GM19099 (cell line): ENCODE measurements around the gene SLC6A14.

Experiments
- POLR2A ChIP-seq: IDR thresholded peaks from 3 replicates; pipeline ENCODE4 v1.6.1; 2011; ENCODE audit warnings: low read depth; ENCODE audit not compliant: insufficient read length; ENCODE audit errors: extremely low read depth

The SLC6A14 gene

GRCh38 chrX:116436358-116436816 lies at the start of gene SLC6A14:
TSS of gene SLC6A14 (plus strand) at chrX:116436606. CDS start at chrX:116436710, 104 bp downstream.
- TF ChIP-seq POLR2A = no peak

- no peak for TF ChIP-seq POLR2A
Measured at GRCh38 chrX:116395752-116396151, 40.7 kb upstream of the SLC6A14 start.

- TF ChIP-seq POLR2A = no peak
Measured at GRCh38 chrX:116399681-116400080, 36.7 kb upstream of the SLC6A14 start.

GRCh38 chrX:116409219-116409618 lies 27.2 kb upstream of the SLC6A14 start:
- no peak for TF ChIP-seq POLR2A

GRCh38 chrX:116413273-116413672 lies 23.1 kb upstream of the SLC6A14 start:
- TF ChIP-seq POLR2A = no peak

GRCh38 chrX:116417214-116417613 lies 19.2 kb upstream of the SLC6A14 start:
- no peak for TF ChIP-seq POLR2A

GRCh38 chrX:116417968-116418367 lies 18.4 kb upstream of the SLC6A14 start:
- no peak for TF ChIP-seq POLR2A

- no peak for TF ChIP-seq POLR2A
Measured at GRCh38 chrX:116427978-116428377, 8.4 kb upstream of the SLC6A14 start.

GRCh38 chrX:116435597-116435996 lies 809 bp upstream of the SLC6A14 start:
- no peak for TF ChIP-seq POLR2A

- no peak for TF ChIP-seq POLR2A
Measured at GRCh38 chrX:116449156-116449555, 12.8 kb downstream of the SLC6A14 start.

- no peak for TF ChIP-seq POLR2A
Measured at GRCh38 chrX:116462822-116463221, 26.4 kb downstream of the SLC6A14 start, which contains the start of gene CT83. TSS of gene CT83 (minus strand) at chrX:116462976. CDS start at chrX:116462856, 120 bp downstream.

- TF ChIP-seq POLR2A = no peak
Measured at GRCh38 chrX:116480059-116480458, 43.7 kb downstream of the SLC6A14 start.

GRCh38 chrX:116490104-116490503 lies 53.7 kb downstream of the SLC6A14 start:
- TF ChIP-seq POLR2A = no peak

- TF ChIP-seq POLR2A = no peak
Measured at GRCh38 chrX:116493271-116493670, 56.9 kb downstream of the SLC6A14 start.

GRCh38 chrX:116499780-116500179 lies 63.4 kb downstream of the SLC6A14 start:
- no peak for TF ChIP-seq POLR2A
